Measurements from ENCODE around the gene RAB2B.

- TF ChIP-seq EP300 (IDR thresholded peaks at IDR 0.05), result no peak
- TF ChIP-seq, protein P1, sequence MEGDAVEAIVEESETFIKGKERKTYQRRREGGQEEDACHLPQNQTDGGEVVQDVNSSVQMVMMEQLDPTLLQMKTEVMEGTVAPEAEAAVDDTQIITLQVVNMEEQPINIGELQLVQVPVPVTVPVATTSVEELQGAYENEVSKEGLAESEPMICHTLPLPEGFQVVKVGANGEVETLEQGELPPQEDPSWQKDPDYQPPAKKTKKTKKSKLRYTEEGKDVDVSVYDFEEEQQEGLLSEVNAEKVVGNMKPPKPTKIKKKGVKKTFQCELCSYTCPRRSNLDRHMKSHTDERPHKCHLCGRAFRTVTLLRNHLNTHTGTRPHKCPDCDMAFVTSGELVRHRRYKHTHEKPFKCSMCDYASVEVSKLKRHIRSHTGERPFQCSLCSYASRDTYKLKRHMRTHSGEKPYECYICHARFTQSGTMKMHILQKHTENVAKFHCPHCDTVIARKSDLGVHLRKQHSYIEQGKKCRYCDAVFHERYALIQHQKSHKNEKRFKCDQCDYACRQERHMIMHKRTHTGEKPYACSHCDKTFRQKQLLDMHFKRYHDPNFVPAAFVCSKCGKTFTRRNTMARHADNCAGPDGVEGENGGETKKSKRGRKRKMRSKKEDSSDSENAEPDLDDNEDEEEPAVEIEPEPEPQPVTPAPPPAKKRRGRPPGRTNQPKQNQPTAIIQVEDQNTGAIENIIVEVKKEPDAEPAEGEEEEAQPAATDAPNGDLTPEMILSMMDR (IDR thresholded peaks at IDR 0.05), result no peak
- no peak for TF ChIP-seq POLR2AphosphoS5 (IDR thresholded peaks at IDR 0.05)
Observed at GRCh38 chr14:21449899-21450216, 26.9 kb downstream of the RAB2B start.
